HG03139 (cell line): ENCODE data around the gene PTPRM.

Source experiments
- ATAC-seq: cut with Tn5 transposase; IDR thresholded peaks from one replicate; pipeline ENCODE4 v1.9.1; 2021; ENCODE audit not compliant: unreplicated experiment

PTPRM gene

DNA sequence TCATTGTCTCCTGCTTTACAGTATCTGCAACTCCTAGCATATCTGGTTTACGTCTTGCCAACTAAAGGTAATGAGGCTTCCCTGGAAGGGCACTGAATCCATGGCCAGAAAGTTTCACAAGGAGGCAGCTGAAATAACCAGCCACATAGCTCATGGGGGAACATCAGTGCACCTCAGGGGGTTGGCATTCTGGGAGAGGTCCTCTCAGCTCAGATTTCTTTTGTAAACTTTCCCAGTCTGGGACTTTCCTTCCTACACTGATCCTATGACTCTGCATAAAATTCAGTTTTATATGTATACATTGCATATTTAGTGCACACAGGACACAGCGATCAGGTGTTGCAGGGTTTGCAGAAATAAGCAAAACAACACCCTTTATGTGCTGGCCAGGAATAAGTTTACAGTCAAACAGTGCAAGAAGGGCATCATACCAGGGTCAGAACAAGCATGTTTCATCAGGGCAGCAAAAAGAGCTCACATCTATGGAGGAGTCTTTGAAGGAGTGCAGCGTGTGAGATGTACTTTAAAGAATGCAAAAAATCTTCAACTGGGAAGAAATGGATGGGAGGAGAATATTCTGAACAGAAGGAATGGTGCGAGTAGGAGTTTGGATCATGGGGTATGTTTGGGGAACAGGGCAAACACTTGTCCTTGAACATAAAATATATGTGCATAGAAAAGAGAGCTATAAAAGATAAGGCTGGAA lies 801.5 kb downstream of the PTPRM start:
- no peak for ATAC-seq

DNA sequence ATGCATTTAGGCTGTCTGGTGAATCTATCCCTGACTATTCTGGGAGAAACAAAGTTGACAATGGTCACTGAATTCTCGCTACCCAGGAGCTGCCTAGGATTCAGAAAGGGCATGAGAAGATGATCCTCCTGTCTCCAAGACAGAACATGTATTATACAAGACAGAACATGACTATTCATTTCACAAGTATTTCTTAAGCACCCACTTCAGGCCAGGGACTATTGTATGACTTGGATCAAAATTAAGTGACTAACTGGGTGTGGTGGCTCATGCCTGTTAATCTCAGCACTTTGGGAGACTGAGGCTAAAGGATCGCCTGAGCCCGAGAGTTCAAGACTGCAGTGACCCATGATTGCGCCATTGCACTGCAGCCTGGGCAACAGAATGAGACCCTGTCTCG lies 806.4 kb downstream of the PTPRM start:
- ATAC-seq = no peak

DNA sequence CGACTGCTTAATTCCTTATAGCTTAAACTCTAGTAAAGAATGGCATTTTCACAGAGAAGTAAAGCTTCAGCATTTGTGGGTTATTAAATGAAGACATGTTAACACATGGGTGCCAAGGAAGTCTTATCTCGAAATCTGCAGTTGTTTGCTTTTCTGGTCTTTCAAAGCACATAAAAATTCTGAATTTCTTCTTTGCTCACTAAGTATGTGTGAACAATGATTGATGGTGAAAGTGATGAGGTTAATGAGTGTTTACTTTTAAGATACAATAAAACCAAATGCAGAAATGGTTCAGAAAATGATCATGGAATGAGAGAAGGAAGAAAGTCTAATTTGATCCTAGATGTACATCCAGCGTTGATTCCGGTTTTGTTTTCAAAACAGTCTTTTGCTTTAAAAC lies 807.6 kb downstream of the PTPRM start:
- no peak for ATAC-seq

DNA sequence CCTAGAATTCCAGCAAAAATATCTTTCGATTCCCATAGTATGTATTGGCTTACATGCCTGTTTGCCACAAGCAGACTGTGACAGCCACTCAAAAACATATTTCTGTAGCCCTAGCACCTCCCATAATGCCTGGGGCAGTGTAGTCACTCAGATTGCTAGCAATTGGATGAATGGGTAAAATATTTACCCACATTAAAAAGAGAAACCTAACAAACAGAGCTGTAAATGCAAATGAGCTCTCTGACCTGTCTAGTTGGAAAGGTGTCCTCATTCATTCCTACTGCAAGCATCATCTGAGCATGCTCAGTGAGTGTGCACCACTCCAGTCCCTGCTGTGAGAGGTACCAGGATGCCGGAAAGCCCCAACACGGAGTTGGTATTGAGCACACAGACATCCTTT lies 808.1 kb downstream of the PTPRM start:
- ATAC-seq = no peak

- ATAC-seq = no peak
Observed at GRCh38 chr18:8376113-8376512, 809.0 kb downstream of the PTPRM start.

DNA sequence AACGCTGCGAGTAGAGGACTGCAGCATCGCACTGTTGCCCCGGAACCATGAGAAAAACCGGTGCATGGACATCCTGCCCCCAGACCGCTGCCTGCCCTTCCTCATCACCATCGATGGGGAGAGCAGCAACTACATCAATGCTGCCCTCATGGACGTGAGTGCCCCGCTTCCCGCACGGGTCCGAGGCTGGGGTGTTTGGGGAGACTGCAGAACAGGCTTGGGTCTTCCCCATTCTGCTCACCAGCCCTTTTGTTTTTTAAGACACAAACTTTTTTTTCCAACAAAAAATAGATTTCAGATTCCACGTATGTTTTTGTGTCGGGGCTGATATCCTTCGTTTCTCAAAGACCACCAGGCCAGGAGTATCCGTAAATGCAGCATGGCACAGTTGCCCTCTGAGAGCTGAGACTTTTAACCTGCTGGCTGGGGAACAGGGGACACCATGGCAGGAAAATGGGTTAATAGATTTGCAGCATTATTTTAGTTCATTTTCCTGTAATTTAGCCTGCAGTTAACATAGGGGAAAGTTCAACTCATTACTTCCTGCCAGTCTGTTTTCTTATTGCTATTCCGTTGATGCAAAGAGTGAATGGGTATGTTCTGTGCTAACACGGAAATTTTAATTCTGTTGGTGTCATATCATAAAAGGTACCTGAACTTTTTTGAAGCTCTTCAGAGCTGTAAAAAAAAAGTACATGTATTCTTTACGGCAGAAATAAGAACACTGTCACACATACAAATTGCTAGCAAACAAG lies 812.2 kb downstream of the PTPRM start:
- no peak for ATAC-seq

DNA sequence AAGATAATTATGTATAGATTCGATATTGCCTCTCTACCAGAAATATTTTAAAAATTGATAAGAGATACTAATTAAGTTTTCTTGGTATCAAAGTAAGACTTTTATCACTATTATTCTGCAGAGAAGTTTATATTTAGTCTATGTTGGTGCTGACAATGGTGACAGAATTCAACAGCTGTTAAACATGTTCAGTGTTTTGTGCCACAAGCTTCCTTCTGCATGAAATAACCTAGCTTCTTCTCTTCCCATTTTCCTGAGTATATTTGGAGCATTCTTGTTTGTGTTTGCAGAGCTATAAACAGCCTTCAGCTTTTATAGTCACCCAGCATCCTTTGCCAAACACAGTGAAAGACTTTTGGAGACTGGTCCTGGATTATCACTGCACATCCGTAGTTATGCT lies 812.9 kb downstream of the PTPRM start:
- ATAC-seq = no peak

DNA sequence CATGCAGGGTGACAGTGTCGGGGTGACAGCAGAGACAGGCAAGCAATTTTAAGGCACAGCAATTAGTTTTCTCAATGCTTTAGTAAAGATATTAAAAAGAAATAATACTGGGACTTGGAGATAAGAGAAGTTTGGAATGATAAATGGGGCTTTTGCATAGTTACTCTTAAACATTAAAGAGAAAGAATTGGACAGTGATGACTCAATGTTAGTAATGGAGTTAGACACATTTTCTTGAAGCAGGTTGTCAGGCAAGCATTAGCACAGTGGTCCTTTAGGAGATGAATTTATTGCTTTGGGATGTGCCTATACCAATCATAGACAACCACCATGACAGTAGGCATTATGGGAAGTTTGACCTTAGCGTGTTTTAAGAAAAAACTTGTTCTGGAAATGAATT lies 813.8 kb downstream of the PTPRM start:
- ATAC-seq = no peak

DNA sequence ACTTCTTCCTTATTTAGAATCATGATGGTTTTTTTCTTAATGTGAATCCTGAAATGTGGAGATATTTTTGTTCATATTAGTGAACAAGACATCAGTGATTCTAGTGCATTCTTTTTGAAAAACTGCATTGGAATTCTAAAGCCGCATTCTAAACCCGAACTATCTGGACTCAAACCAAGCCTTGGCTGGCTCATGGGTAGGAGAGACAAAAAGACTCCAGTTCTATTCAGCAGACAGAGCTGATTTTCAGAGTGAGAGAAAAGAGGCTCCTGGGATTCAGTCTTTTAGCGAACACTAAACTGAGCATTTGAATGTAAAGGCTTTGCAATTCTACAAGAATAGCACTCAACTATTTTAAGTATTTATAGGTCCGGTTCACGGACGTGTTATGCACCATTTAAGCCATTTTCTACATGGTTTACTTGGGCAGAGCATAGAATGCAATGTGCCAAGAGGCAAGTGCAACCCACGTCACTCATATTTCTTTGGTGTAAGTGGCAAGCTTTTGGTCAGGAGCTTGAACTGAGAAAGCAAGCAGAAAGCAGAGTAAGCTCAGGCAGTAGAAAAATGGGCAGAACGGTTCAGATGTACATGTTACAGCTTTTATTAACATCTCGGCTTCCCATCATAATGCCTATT lies 814.8 kb downstream of the PTPRM start:
- ATAC-seq = no peak

- ATAC-seq = no peak
Observed at GRCh38 chr18:8385400-8385799, 818.3 kb downstream of the PTPRM start.

DNA sequence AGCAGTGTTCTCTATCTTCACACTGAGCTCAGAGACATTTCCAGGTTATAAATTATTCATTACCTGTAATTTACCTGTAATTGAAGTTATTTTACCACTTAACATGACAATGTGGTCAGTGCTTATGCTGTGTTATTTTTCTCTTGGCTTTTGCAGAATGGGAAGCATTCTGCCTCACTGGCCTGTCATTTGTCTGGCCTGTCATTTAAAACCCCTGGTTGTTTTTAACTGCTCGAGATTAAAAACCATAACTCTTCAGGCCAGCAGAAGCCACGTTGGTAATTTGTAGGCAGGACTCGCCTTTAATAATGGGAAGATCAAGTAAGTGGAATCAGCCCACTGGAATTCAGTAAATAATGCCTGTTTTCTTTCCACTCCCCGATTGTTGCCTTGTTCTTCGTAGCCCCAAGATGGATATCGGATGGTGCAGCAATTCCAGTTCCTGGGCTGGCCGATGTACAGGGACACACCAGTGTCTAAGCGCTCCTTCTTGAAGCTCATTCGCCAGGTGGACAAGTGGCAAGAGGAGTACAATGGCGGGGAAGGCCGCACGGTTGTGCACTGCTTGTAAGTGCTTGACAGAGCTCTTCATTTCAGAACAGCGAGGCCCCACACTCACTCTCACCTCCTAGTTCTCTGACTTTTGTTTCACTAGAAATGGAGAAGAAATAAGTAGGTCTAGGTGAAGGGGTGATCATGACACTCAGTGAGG lies 819.7 kb downstream of the PTPRM start:
- no peak for ATAC-seq

GRCh38 chr18:8389391-8390340 lies 822.5 kb downstream of the PTPRM start:
- ATAC-seq = no peak

GRCh38 chr18:8391068-8391467 lies 824.0 kb downstream of the PTPRM start:
- no peak for ATAC-seq

DNA sequence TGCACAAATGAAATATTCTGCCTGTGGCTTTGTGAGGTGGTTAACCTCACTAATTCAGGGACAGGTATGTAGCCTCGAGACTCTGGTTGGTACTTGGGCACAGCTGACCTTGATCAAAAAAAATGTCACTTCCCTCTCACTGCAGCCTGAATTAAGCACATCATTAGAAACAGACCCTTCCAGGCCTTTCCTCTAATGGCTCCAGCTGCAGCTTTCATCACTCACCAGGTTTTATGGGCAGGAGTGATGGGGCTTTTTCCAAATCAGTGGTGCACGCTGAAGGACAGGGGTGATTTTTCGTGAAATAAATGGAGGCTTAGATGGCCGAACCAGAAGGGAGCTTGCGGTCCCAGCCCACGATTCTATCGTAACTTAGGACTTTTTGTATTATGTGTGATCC lies 829.1 kb downstream of the PTPRM start:
- no peak for ATAC-seq

GRCh38 chr18:8397034-8397433 lies 829.9 kb downstream of the PTPRM start:
- ATAC-seq = no peak

GRCh38 chr18:8399138-8399537 lies 832.0 kb downstream of the PTPRM start:
- no peak for ATAC-seq

- ATAC-seq = no peak
Observed at GRCh38 chr18:8400193-8400752, 833.2 kb downstream of the PTPRM start.

DNA sequence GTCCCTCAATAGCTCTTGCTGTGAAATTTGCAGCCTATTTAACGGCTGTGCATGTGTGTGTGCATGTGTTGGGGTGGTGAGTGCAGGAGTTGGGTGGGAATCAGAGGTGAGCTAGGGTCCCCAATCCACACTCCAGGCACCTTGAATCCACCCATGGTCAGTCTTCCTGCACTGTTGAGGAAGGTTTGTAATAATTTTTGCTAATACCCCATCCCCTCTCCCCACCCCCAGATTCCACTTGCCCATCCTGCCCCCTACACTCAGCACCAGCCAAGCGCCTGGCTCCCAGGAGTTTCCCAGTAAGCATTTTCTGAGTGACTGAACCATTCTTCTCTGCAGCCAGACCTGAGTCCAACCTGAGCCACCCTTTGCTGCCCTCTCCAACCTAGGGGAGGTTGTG lies 833.7 kb downstream of the PTPRM start:
- ATAC-seq = no peak

- ATAC-seq = no peak
Observed at GRCh38 chr18:8401606-8402005, 834.5 kb downstream of the PTPRM start.

DNA sequence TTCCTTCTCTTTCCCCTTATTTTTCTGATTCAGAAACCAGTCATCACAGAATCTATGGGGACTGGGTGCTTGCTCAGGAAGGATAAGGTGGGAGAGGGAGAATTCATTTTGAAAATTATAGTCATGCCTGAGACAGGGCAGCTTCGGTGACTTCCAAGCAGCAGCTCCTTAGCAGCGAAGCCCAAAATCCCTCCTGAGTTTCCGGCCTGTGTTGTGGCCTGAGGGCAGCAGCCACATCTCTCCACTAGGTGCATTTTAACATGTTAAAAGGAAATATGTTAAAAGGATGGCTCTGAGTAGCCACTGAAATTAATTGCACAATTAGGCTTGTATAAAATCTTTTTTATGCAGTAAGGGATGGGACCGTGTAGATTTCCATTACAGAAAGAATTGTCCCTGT lies 835.1 kb downstream of the PTPRM start:
- ATAC-seq = no peak
